ENCODE results near the gene WDFY4.

The WDFY4 gene

DNA sequence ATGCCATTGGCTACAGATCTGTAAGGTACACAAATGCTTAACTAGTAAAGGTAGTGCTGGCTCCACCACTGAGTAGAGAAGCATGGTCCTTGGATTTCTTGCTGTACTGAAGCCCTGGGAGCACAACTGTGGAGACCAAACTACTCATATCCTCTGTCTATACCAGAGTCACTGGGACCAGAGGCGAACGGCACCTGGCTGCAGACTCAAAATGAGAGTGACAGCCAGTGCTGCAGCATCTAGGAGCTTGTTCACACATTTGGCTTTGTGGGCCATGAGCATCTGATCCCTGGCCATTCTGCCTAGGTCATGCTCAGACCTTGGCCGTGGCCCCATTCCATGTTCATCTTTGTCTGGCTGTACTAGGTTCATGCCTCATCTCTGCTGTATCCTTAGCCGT is 223.1 kb downstream of the WDFY4 start:
- DNase-seq (ENCODE audit: low read depth in 2 of 2): no peak

- DNase-seq (ENCODE audit: low read depth in 2 of 2): no peak
These were observed 225.9 kb downstream of the WDFY4 start for GRCh38 chr10:48910548-48910947.

DNA sequence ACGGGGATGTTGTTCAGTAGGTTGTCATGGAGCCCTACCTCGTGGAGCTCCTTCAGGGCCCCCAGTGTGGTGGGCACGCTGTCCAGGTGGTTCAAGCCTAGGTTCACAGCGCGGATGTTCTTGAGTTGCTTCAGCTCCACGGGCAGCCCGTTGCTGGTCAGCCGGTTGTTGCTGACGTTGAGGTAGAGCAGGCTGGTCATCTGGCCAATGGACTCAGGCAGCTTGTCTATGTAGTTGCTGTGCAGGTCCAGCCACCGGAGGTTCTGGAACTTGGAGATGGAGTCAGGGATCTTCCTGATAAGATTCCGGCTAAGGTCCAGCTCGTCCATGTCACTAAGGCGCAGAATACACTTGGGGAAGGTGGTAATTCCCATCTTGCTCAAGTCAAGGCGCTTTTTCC is 229.0 kb downstream of the WDFY4 start:
- no peak for DNase-seq (ENCODE audit: low read depth in 2 of 2)

DNA sequence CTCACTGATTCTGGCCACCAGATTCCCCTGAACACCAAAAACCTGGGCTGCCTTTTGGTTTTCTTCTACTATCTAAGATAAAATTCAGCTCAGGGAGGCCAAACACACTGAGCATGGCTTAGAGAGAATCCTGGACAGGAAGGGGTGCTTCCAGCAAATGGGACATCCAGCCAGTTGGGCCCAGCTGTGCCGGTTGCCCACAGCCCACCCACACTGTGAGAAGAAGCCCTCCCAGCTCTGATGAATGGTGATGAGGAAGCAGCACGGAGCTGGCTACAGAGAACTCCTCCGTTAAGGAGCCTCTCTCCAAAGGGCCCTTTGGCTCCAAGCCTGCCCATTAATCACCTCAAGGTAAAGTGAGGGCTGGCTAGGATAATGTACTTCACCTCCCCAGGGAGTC is 239.1 kb downstream of the WDFY4 start:
- no peak for DNase-seq (ENCODE audit: low read depth in 2 of 2)

GRCh38 chr10:48924988-48925387 is 240.3 kb downstream of the WDFY4 start:
- DNase-seq (ENCODE audit: low read depth in 2 of 2): no peak

DNA sequence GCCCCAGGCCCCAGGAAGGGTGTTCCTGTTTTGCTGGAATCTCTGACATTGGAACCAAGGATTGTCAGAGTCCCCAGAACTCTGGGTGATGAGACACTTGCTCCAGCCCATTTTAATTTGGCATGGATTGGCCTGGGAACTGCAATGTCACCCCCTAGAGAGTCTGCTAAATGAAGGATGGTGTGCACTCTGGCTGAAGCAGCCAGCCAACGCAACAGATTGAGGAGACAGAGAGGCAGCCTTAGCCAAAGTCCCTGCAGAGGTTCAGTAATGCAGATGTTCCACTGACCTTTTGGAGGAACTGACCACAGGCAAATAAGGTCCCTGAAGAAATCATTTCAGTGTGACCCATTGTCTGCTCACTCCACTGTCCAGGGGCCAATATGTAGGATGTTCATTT is 241.6 kb downstream of the WDFY4 start:
- DNase-seq (ENCODE audit: low read depth in 2 of 2): no peak

DNA sequence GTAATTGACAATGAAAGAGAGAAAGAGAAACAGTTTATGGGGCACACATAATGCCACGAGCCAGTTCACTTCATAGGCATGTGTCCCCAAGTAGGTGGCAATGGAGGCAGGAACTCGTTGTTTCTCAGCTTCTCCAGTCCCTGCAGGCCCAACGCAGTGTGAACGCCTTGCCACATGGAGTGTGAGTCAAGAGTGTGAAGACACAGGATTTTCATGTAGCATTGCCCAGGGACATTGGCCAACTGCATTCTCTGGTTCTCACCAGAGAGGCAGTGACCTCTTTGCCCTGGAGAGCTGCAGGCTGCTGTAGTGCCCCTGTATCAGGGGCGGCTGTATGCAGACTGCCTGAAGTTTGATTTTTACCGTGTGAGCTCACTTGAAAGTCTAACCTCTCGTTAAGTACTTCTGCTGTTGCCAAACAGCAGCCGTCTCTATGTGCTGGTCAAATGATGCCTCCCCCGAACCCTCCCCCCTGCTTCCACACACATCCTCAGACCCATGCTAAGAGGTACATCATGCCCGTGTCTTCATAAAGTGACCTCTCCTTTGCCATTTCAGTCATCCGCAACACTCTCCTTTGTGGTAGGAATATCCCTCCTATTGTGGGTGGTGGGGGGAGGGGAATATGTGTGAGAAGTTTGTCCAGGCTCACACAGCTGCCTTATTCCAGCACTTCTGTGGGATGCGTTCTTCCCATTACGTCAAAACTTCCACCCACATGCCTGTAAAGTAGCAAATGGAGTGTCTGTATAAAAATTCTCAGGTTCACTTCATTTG is 242.3 kb downstream of the WDFY4 start:
- DNase-seq (ENCODE audit: low read depth in 2 of 2): no peak

- DNase-seq (ENCODE audit: low read depth in 2 of 2): no peak
These were observed 244.8 kb downstream of the WDFY4 start for GRCh38 chr10:48929413-48929990.

DNA sequence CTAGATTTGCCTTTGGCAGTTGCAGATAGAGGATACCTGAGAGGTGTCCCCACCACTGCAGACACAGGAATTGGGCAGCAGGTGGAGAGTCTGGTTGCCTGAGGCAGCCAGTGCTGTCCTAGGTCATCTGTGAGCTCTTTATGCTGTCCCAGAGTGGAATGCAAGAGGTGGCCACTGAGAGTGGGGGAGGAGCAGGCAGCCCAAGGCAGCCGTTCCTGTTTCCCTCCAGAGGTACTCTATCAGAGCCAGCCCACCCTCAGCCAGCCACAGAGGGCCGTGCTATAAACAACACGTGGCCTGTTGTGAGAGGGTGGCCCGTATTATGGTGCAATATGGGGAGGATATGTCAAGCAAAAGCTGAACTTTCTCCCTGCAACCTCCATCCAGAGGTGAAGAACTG is 246.5 kb downstream of the WDFY4 start:
- DNase-seq (ENCODE audit: low read depth in 2 of 2): no peak

DNA sequence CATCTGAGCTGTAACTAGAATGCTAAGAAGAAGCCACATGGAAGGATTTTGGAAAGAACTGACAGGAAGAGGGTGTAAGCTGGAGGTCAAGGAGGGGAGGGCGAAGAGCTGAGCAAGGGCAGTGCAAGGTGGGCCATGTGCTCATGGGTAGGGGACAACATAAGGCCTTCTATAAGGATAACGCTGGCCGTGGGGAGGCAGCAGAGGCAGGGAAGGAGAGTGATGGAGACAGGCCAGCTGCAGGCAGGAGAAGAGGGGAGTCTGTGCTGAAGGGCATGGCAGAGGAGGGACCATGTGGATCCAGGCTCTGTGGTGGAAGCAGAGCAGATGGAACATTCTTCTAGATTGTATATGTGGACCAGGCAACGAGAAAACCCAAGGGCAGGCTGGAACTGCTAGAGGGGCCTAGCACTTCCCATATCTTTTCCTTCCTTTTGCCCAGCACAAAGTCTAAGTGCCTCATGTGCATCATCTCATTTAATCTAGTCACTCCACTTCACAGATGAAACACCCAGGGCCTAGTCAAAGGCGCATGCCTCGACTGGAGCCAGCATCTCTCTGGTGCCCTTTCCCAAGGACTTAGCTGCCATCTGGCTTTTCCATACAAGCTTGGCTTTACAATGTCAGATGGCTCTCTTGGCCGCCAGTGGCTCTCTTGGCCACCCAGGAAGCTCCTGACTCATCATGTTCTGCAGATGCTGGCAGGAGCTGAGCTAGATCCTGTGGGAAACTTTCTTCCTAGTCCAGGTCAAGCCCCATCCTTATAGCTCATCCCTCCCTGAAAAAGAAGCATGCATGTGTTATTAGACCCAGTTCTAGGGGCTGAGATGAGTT is 248.4 kb downstream of the WDFY4 start:
- DNase-seq (ENCODE audit: low read depth in 2 of 2): no peak

DNA sequence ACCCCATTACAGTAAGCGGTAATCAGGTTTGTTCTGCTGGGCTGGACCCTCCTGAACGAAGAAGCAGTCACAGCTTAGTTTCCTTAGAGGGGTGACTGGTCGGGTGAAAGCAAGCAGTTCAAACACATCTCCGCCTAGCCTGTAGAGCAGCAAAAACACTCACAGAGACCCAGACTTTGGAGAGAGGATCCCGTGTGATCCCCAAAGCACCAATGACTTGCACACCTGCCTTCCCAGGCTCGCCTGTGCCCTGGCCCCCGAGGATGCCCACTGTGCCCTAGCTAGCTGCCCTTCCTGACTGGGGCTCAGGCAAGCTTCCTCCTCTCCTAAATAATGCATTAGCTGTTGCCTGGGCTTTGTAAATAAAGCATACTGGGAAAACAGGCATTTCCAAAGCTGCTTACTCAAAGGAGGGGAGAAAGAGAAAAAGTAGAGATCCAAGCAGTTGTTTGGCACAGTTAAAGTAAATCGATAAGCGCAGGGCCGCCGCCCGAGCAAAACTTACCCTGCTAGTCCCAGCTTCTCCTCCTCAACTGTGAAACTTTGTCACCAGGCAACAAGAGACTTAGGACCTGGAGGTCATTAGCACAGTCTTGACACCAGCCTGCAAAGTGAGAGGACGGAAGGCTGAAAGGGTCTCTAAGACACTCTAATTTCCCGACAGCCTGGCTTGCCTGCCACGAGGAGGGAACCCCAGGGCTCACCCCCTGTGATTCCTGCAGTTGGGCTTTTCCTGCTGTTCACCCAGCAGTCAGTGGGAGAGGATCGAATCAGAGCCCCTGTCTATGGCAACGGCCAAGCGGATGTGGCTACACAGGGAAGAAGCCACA is 250.2 kb downstream of the WDFY4 start:
- no peak for DNase-seq (ENCODE audit: low read depth in 2 of 2)

DNA sequence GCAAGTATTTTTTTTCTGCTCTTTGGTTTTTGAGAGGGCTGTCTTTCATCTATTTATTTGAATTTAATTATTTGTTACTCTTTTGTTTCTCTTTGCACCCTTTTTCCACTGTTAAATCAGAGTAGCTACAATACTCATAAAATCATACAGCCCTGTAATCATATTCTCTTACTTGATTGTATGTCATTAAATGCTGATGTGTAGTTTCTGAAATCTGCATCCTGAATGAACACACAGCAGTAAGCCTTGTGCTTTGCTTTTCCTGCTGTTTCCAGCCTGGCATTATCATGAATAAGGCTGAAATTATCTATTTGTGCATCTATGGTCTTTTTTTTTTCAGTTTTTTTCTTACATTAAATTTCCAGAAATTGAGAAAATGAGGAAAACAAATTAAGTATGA is 250.9 kb downstream of the WDFY4 start:
- DNase-seq (ENCODE audit: low read depth in 2 of 2): no peak

DNA sequence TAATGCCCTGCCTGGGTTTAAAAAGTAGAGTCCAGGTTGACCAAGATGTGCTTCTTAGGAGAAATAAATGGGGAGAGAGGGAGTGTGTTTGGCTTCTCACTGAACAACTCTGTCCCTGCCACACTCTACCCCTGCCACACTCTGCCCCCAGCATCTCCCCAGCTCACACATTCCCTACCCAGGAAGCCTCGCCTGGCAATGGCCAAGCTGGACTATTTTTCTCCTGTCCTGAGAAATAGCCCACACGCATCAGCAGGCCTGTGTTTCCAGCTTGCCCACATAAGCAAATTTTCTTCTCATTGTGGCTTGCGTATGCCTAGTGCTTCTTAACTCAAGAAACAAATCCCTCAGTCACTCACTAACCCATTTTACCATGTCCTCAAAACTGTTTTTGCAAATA is 253.1 kb downstream of the WDFY4 start:
- no peak for DNase-seq (ENCODE audit: low read depth in 2 of 2)

GRCh38 chr10:48938281-48938680 is 253.6 kb downstream of the WDFY4 start:
- no peak for DNase-seq (ENCODE audit: low read depth in 2 of 2)

- no peak for DNase-seq (ENCODE audit: low read depth in 2 of 2)
These were observed 254.4 kb downstream of the WDFY4 start for GRCh38 chr10:48938990-48939536.

DNA sequence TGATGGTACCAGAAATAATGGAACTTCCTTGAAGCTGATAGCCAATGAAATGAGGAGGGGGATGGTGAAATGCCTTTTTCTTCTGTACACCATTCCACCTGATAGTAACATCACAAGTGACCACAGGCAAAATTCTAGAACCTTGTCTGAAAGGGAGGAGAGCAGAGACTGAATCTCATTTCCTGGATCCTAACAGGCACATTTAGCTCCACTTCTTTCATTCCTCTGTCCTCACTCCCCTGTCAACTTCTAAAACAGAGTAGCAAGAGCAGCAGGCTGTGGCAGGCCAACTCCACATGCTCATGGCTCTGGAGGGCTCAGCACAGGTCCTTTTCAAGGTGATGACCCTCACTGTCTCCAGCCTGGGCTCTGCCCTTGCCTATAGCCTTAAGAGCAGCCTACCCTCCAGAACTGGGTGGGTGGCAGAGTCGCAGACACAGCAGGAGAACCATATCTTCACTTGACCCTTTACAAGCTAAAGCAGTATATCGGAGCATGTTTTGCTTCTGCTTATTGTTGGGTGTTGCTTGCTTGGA is 255.2 kb downstream of the WDFY4 start, which contains the start of gene LRRC18:
TSS of gene LRRC18 (minus strand) at position 51 of the 536 bp plus-strand sequence. CDS start 25,685 bp downstream, outside the sequence.
- DNase-seq (ENCODE audit: low read depth in 2 of 2): no peak

DNA sequence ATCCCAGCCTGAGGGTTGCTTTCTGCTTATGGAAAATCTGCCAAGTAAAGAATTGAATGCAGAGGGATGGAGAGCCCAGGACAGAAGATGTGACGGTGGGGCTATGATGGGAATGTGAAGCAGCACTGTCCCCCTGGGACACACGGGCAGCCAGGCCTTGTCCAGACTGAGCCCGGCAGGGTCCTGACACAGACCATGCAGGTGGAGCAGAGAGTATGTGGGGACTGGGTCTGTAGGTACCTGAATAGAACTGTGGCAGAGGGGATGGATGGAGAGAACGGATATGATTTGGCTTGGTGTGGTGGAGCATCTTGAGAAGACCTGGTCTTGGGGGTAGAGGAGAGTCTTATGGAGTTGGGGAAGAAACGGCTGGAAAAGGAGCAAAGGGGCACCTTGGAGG is 255.7 kb downstream of the WDFY4 start:
- no peak for DNase-seq (ENCODE audit: low read depth in 2 of 2)

DNA sequence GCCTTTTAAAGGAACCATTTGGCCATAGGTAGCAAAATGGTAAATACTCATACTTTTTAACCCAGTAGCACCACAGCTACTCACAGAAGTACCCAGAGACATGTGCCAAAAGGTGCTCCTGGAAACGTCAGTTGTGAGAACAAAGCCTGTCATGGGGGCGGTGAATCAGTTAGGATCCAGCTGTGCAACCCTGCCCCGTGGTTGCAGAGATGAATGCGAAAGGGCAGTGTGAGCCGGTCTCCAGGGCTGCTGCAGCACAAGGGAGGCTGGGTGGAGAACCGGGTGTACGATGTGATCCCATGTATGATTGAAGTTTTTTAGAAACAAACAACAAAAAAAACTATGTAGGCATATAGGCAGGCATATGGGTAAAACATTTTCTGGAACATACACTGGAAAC is 256.3 kb downstream of the WDFY4 start:
- no peak for DNase-seq (ENCODE audit: low read depth in 2 of 2)

DNA sequence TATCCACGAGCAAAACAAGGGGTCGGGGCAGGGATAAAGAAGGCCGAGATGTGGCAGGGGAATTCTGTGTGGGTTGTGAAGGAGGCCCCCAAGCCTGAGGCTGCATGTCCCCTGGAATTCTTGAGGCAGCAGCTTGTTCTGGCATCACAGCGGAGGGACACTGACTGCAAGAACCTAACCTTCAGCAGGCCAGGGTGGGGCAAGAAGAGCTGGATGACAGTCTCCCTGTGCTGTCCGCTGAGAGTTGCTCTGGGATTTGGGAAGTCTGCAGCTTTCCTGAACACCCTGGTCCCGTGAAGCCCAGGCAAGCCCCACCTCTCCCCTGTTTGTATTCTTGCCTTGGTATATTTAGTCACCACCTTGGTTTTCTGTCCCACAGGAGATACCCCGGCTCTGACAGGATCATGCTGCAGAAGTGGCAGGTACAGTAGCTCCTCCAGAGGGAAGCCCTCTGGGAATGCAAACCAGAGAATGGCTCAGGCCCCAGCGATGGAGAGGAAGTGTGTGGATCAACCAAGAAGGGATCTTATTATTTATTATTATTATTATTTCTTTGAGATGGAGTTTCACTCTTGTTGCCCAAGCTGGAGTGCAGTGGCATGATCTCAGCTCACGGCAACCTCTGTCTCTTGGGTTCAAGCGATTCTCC is 256.9 kb downstream of the WDFY4 start:
- no peak for DNase-seq (ENCODE audit: low read depth in 2 of 2)

DNA sequence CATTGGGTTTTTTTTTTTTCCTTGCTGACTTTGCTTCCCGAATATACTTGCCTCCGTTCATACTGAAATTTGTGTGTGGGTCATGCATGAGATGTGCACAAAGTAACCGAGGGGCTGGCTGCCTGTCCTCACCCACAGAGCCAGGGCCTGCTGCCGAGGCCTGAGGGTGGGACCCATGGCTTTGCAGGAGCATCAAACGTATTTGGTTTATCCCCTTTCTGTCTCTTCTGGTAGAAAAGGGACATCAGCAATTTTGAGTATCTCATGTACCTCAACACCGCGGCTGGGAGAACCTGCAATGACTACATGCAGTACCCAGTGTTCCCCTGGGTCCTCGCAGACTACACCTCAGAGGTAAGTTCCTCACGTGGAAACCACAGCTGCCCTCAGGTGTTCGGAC is 258.4 kb downstream of the WDFY4 start:
- DNase-seq (ENCODE audit: low read depth in 2 of 2): no peak

DNA sequence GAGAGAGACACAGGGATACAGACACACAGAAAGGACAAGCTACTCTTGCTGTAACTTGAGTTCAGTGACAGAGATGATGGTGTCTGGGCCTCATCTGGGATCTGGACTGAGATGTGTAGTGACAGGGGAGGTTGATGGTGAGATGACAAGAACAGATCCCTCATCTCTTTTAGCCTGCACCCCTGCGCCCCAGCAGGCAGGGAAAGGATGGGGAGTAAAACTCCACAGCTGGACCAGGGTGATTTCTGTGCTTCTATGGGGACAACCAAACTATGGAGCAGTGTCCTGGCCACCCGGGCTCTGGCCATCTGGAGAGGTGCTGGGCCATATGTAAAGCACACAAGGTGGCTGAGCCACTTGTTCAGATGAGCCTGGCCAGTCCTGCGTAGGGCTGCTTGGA is 259.5 kb downstream of the WDFY4 start:
- DNase-seq (ENCODE audit: low read depth in 2 of 2): no peak

All from stimulated activated CD8-positive, alpha-beta memory T cell treated with anti-CD3 and anti-CD28 coated beads, Interleukin-2, amount 100 ng/mL, for 1 hour (primary cell).